H9 (cell line): ENCODE results near the gene TADA2A. TPM values are rescaled to one million over a fixed set of nuclear protein-coding genes. Genes with fewer than 3 reads are reported as not detected.

Experiments used
- DNase-seq: peaks from one replicate; pipeline ENCODE4 v3.0.0-alpha.2; 2017
- H2AFZ ChIP-seq: one replicate; pipeline ENCODE4 v1.6.1; 2013; ENCODE audit warnings: mild to moderate bottlenecking, low read length, control low read depth, moderate library complexity
- H2AK5ac ChIP-seq: 2 replicates; pipeline ENCODE4 v1.6.1; 2013; ENCODE audit warnings: low read length, control low read depth, mixed read lengths; ENCODE audit not compliant: insufficient read length
- H2BK120ac ChIP-seq: one replicate; pipeline ENCODE4 v1.6.1; 2013; ENCODE audit warnings: low read depth, mild to moderate bottlenecking, low read length, control low read depth, inconsistent platforms; ENCODE audit not compliant: poor library complexity, severe bottlenecking
- H2BK12ac ChIP-seq: 2 replicates; pipeline ENCODE4 v1.6.1; 2013; ENCODE audit warnings: low read length, control low read depth, mixed read lengths, low read depth; ENCODE audit not compliant: insufficient read length
- H2BK15ac ChIP-seq: 2 replicates; pipeline ENCODE4 v1.6.1; 2013; ENCODE audit warnings: low read depth, low read length, control low read depth
- H2BK20ac ChIP-seq: one replicate; pipeline ENCODE4 v1.6.1; 2013; ENCODE audit warnings: low read depth, mild to moderate bottlenecking, low read length, control low read depth, inconsistent platforms; ENCODE audit not compliant: poor library complexity, severe bottlenecking
- H2BK5ac ChIP-seq: 2 replicates; pipeline ENCODE4 v1.6.1; 2013; ENCODE audit warnings: low read length, control low read depth, mixed read lengths; ENCODE audit not compliant: insufficient read length
- H3K14ac ChIP-seq: 2 replicates; pipeline ENCODE4 v1.6.1; 2013; ENCODE audit warnings: low read length, control low read depth; ENCODE audit not compliant: insufficient read depth
- H3K18ac ChIP-seq: 2 replicates; pipeline ENCODE4 v1.6.1; 2013; ENCODE audit warnings: low read depth, mild to moderate bottlenecking, mixed read lengths, low read length, control low read depth; ENCODE audit not compliant: insufficient read length
- H3K23ac ChIP-seq: 2 replicates; pipeline ENCODE4 v1.6.1; 2013; ENCODE audit warnings: low read length, control low read depth, mixed read lengths, low read depth; ENCODE audit not compliant: insufficient read length
- H3K23me2 ChIP-seq: 2 replicates; pipeline ENCODE4 v1.6.1; 2013; ENCODE audit warnings: low read depth, mild to moderate bottlenecking, mixed read lengths, low read length, control low read depth; ENCODE audit not compliant: insufficient read length, poor library complexity, severe bottlenecking
- H3K27ac ChIP-seq: 2 replicates; pipeline ENCODE4 v1.5.1; 2013; ENCODE audit warnings: low read length, control low read depth, mixed read lengths, low read depth; ENCODE audit not compliant: insufficient read length
- H3K27me3 ChIP-seq: 2 replicates; pipeline ENCODE4 v1.6.1; 2013; ENCODE audit warnings: low read length, control low read depth, inconsistent platforms; ENCODE audit not compliant: insufficient read depth
- H3K4ac ChIP-seq: 2 replicates; pipeline ENCODE4 v1.6.1; 2013; ENCODE audit warnings: low read depth, mild to moderate bottlenecking, control low read depth, inconsistent platforms, low read length, moderate library complexity
- H3K4me1 ChIP-seq: 2 replicates; pipeline ENCODE4 v1.6.1; 2013; ENCODE audit warnings: low read length, control low read depth, inconsistent platforms; ENCODE audit not compliant: insufficient read depth
- H3K4me2 ChIP-seq: 2 replicates; pipeline ENCODE4 v1.6.1; 2013; ENCODE audit warnings: low read length, control low read depth, mixed read lengths; ENCODE audit not compliant: insufficient read length, insufficient read depth
- H3K56ac ChIP-seq: 2 replicates; pipeline ENCODE4 v1.6.1; 2013; ENCODE audit warnings: low read depth, mild to moderate bottlenecking, mixed read lengths, low read length, control low read depth; ENCODE audit not compliant: insufficient read length
- H3K79me1 ChIP-seq: 2 replicates; pipeline ENCODE4 v1.6.1; 2013; ENCODE audit warnings: low read depth, mild to moderate bottlenecking, moderate library complexity, low read length, control low read depth, inconsistent platforms; ENCODE audit not compliant: insufficient read depth, poor library complexity, severe bottlenecking
- H3K79me2 ChIP-seq: 2 replicates; pipeline ENCODE4 v1.6.1; 2013; ENCODE audit warnings: low read length, control low read depth, inconsistent platforms; ENCODE audit not compliant: insufficient read depth
- H3K9ac ChIP-seq: 2 replicates; pipeline ENCODE4 v1.6.1; 2013; ENCODE audit warnings: low read length, control low read depth, mixed read lengths; ENCODE audit not compliant: insufficient read length; ENCODE audit errors: extremely low read depth
- H3K9me3 ChIP-seq: one replicate; pipeline ENCODE4 v1.6.1; 2013; ENCODE audit warnings: low read depth, low read length, inconsistent platforms; ENCODE audit not compliant: control insufficient read depth
- H3T11ph ChIP-seq: one replicate; pipeline ENCODE4 v1.6.1; 2013; ENCODE audit warnings: mild to moderate bottlenecking, low read length, control low read depth, inconsistent platforms
- H4K20me1 ChIP-seq: one replicate; pipeline ENCODE4 v1.6.1; 2013; ENCODE audit not compliant: control insufficient read depth, insufficient read length, insufficient read depth
- H4K5ac ChIP-seq: 2 replicates; pipeline ENCODE4 v1.6.1; 2013; ENCODE audit warnings: low read depth, mild to moderate bottlenecking, mixed read lengths, low read length, control low read depth; ENCODE audit not compliant: insufficient read length
- H4K8ac ChIP-seq: replicated peaks from 2 replicates; pipeline ENCODE4 v1.6.1; 2013; ENCODE audit warnings: low read length, control low read depth, mixed read lengths, low read depth; ENCODE audit not compliant: insufficient read length
- H4K91ac ChIP-seq: 2 replicates; pipeline ENCODE4 v1.6.1; 2013; ENCODE audit warnings: low read depth, mild to moderate bottlenecking, moderate library complexity, mixed read lengths, low read length, control low read depth; ENCODE audit not compliant: insufficient read length
- H3K27ac Mint-ChIP-seq, 3 experiments: 2 replicates in 2 of 3; 3 replicates in 1 of 3; pipeline ENCODE4 v1.8.0; 2020 to 2021; ENCODE audit warnings: mixed read lengths in 3 of 3, mild to moderate bottlenecking in 1 of 3, moderate library complexity in 1 of 3
- H3K27me3 Mint-ChIP-seq: 2 replicates; pipeline ENCODE4 v1.8.0; 2021; ENCODE audit warnings: low read depth, mild to moderate bottlenecking, moderate library complexity, mixed read lengths
- H3K36me3 Mint-ChIP-seq, 3 experiments: 2 replicates in 2 of 3; 3 replicates in 1 of 3; pipeline ENCODE4 v1.8.0; 2020 to 2021; ENCODE audit warnings: low read depth in 3 of 3, mixed read lengths in 3 of 3; ENCODE audit not compliant: insufficient read depth in 1 of 3
- H3K4me1 Mint-ChIP-seq, 2 experiments: 2 replicates each; pipeline ENCODE4 v1.8.0; 2020; ENCODE audit warnings: mixed read lengths in 2 of 2
- H3K4me3 Mint-ChIP-seq, 2 experiments: 2 replicates in 1 of 2; 3 replicates in 1 of 2; pipeline ENCODE4 v1.8.0; 2020 to 2021; ENCODE audit warnings: mild to moderate bottlenecking in 2 of 2, mixed read lengths in 2 of 2, moderate library complexity in 1 of 2
- H3K9me3 Mint-ChIP-seq, 2 experiments: 2 replicates in 1 of 2; 3 replicates in 1 of 2; pipeline ENCODE4 v1.8.0; 2020; ENCODE audit warnings: mild to moderate bottlenecking in 2 of 2, mixed read lengths in 2 of 2, moderate library complexity in 1 of 2
- CTCF ChIP-seq: fragments of 200-600 bp; sonication (generic); conservative IDR thresholded peaks from 3 replicates; pipeline ENCODE4 v1.8.0; 2021; ENCODE audit warnings: antibody characterized with exemption, mild to moderate bottlenecking
- WGBS: extraction: QIAGEN DNeasy Blood & Tissue Kit; methylation state at CpG from one replicate; pipeline ENCODE4 v1.1.7; 2013; ENCODE audit warnings: missing lambda C conversion rate, low lambda C conversion rate, mixed read lengths; ENCODE audit not compliant: insufficient read length; ENCODE audit errors: extremely low coverage; 5-methylcytosine and 5-hydroxymethylcytosine counted together
- total RNA-seq: library from RNA; stranded (reverse); gene quantifications from 2 replicates; pipeline ENCODE4 v1.2.1, GENCODE V29; 2021

Gene TADA2A
- total RNA-seq, 1 experiment from 2014 or later = 20.9 TPM

DNA sequence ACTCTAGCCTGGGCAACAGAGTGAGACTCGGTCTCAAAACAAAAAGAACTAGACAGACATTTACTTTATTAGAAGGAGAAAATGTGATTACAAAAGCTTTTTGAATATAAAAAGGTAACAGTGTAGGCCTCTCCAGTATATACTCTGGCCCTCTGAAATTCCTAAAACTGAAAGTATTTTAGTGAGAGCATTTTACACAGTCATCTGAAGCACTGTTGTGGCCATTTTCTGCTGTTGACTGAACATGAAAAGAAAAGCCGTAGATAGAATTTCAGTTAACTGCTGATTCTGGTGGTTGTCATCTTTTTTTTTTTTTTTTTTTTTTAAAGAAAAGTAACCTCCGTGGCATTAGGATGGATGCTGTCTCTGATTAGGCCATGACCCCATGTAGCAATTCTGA, 98.6 kb downstream of the TADA2A start:
- H3K4me3 Mint-ChIP-seq = no peak overlapping the region; a peak in 1 of 5 replicates
- no peak overlapping the region for H3K14ac ChIP-seq
- H3K4me2 ChIP-seq = no peak overlapping the region
- H3K4ac ChIP-seq = no peak overlapping the region
- H3K18ac ChIP-seq = no peak overlapping the region
- H4K8ac ChIP-seq = no peak overlapping the region
- H3K27ac Mint-ChIP-seq = no peak overlapping the region
- H3K79me2 ChIP-seq = peaks cover 5% of the 10 kb centered on the region; the same call in 1 of the 2 replicates
- no peaks in the 10 kb centered on the region; the same call in 1 of the 2 replicates for H3K4me1 ChIP-seq
- no peaks in the 10 kb centered on the region for H3K9me3 Mint-ChIP-seq
- no peak overlapping the region for H2AFZ ChIP-seq
- H2AK5ac ChIP-seq = no peak overlapping the region
- no peaks in the 10 kb centered on the region for H3K79me1 ChIP-seq
- WGBS = no CpG with 5 or more reads among the region's 3 CpGs
- H3K56ac ChIP-seq = no peak overlapping the region
- H3K23ac ChIP-seq = no peak overlapping the region
- no peak overlapping the region for H4K91ac ChIP-seq
- no peak for TF ChIP-seq CTCF
- H2BK20ac ChIP-seq = no peak overlapping the region
- H2BK120ac ChIP-seq = no peak overlapping the region
- no peak overlapping the region for H4K5ac ChIP-seq
- no peak overlapping the region for H2BK12ac ChIP-seq
- no peak overlapping the region for H2BK5ac ChIP-seq
- no peaks in the 10 kb centered on the region for H4K20me1 ChIP-seq
- H3T11ph ChIP-seq = no peak overlapping the region
- peaks cover 25 to 32% of the 10 kb centered on the region in 2 experiments for H3K4me1 Mint-ChIP-seq
- no peaks in the 10 kb centered on the region for H3K9me3 ChIP-seq
- H3K27me3 ChIP-seq = no peaks in the 10 kb centered on the region
- no peak overlapping the region for H2BK15ac ChIP-seq
- no peak for DNase-seq
- H3K9ac ChIP-seq = no peak overlapping the region
- no peaks in the 10 kb centered on the region for H3K23me2 ChIP-seq
- no peak overlapping the region for H3K27ac ChIP-seq
- peaks cover 0 to 2% (median 0%) of the 10 kb centered on the region in 3 experiments; a peak in 1 of 7 replicates for H3K36me3 Mint-ChIP-seq
- no peaks in the 10 kb centered on the region for H3K27me3 Mint-ChIP-seq
